ENCODE measurements around the gene PAGR1. TPM values are rescaled to one million over a fixed set of nuclear protein-coding genes. Genes with fewer than 3 reads are reported as not detected.

The PAGR1 gene
- total and polyA plus RNA-seq, 2 donors (not counting 1 experiment from before 2014, with no cell fraction given), result 17.8 to 28.4 TPM

GRCh38 chr16:29820730-29821642 lies 5.0 kb downstream of the PAGR1 start:
- H3K4me1 ChIP-seq (ENCODE audit: control insufficient read depth in 2 of 2, insufficient read depth in 2 of 2, low read length in 2 of 2), result peaks cover 39 to 56% of the 10 kb centered on the region in 2 donors
- H3K79me2 ChIP-seq (ENCODE audit: control insufficient read depth, insufficient read depth, low read length), result peaks cover 94% of the 10 kb centered on the region
- POLR2A ChIA-PET, result interaction anchor here (0.5 to 1.3 kb wide), 4 partner anchors 15 to 102 kb away, joined by 3 to 4 read pairs (median 3); no protein-coding TSS in a partner anchor
- Mint-ChIP-seq H3K4me1 (peaks cover 62% of the 10 kb centered on the region), H3K9me3 (ENCODE audit: insufficient read depth) (no peaks in the 10 kb centered on the region), H3K27me3 (no peaks in the 10 kb centered on the region), H3K4me3 (peak overlapping the region; percentile 96), H3K27ac (peak overlapping the region; percentile 95)
- peak overlapping the region; percentile 73 for H3K4me2 ChIP-seq (replicated peaks; ENCODE audit: low read depth, low read length, poor library complexity, severe bottlenecking)
- peak; percentile 40 for ATAC-seq (ENCODE audit: low read depth)
- WGBS (ENCODE audit: insufficient coverage), result 28% methylated on average over 10 of the region's 11 CpGs
- CTCF ChIA-PET, result interaction anchor here (0.6 to 5.7 kb wide), 10 partner anchors 10 to 873 kb away, joined by 3 to 66 read pairs (median 4); partner anchors contain the start of genes KIF22 and MAZ
- H3K36me3 ChIP-seq (replicated peaks in 1 of 2; ENCODE audit: control extremely low read depth in 1 of 2, control insufficient read depth in 1 of 2, extremely low read depth in 1 of 2, insufficient read depth in 2 of 2, low read length in 1 of 2), result peaks cover 0 to 22% of the 10 kb centered on the region in 2 experiments
- no peaks in the 10 kb centered on the region for H3K27me3 ChIP-seq (replicated peaks in 1 of 4; ENCODE audit: control extremely low read depth in 1 of 4, control insufficient read depth in 3 of 4, insufficient read depth in 4 of 4, low read length in 3 of 4)
- intact Hi-C loops (cut with micrococcal nuclease), result loop anchor here (1.0 to 2.0 kb wide), 2 partner anchors 28 to 42 kb away; partner anchors contain the start of gene CDIPT
- peak; percentile 74 for DNase-seq
- peaks cover 80% of the 10 kb centered on the region for H4K20me1 ChIP-seq (ENCODE audit: control insufficient read depth, insufficient read depth, low read length, poor library complexity, severe bottlenecking)
- H3K27ac ChIP-seq (ENCODE audit: low read length in 2 of 2), result peak overlapping the region; percentile 82 to 95
- H3K4me3 ChIP-seq (ENCODE audit: control extremely low read depth in 1 of 5, extremely low read depth in 1 of 5, insufficient read depth in 1 of 5, low read depth in 2 of 5, low read length in 4 of 5), result peak overlapping the region; percentile 43 to 93 (median 57)
- no peaks in the 10 kb centered on the region for H3K9me3 ChIP-seq (ENCODE audit: control extremely low read depth in 1 of 3, control insufficient read depth in 2 of 3, insufficient read depth in 1 of 3, low read length in 2 of 3)
- TF ChIP-seq EZH2 (IDR thresholded peaks at IDR 0.05; ENCODE audit: borderline replicate concordance, insufficient read depth, low read depth, low read length, poor library complexity, severe bottlenecking) (no peak), CTCF (IDR thresholded peaks at IDR 0.05) (no peak)
- peak overlapping the region; percentile 61 for H2AFZ ChIP-seq (ENCODE audit: insufficient read depth, low read depth, low read length, poor library complexity, severe bottlenecking)
- H3K9ac ChIP-seq (ENCODE audit: low read length), result peak overlapping the region; percentile 65
